Hindlimb muscle (tissue), 1 donor: ENCODE measurements around the gene HIGD1C. TPM values are rescaled to one million over a fixed set of nuclear protein-coding genes. Genes with fewer than 3 reads are reported as not detected.
"Not testable (repeated sequence)": the region's sequence is repeated elsewhere in the genome, so short reads cannot be mapped to it uniquely, and the experiment has no call there.

Source experiments
- DNase-seq: peaks from one replicate; pipeline ENCODE4 v3.0.0-alpha.2; 2013
- polyA plus RNA-seq: library from polyadenylated mRNA; unstranded; fragments of 120-200 nt; gene quantifications from one replicate; pipeline ENCODE4 v1.2.1, GENCODE V29; 2013; ENCODE audit not compliant: insufficient read length

HIGD1C gene
- polyA plus RNA-seq, 1 donor, result not detected

GRCh38 chr12:50934371-50934851, 17.9 kb upstream of the HIGD1C start:
- no peak for DNase-seq

GRCh38 chr12:50934981-50935807, 17.1 kb upstream of the HIGD1C start:
- DNase-seq, result no peak

GRCh38 chr12:50936821-50937530, 15.4 kb upstream of the HIGD1C start:
- no peak for DNase-seq

- DNase-seq, result no peak
Measured at GRCh38 chr12:50937653-50938052, 14.7 kb upstream of the HIGD1C start.

GRCh38 chr12:50947933-50948626, 4.3 kb upstream of the HIGD1C start:
- no peak for DNase-seq

- no peak for DNase-seq
Measured at GRCh38 chr12:50948798-50949197, 3.5 kb upstream of the HIGD1C start.

- DNase-seq, result no peak
Measured at GRCh38 chr12:50949801-50950302, 2.5 kb upstream of the HIGD1C start.

GRCh38 chr12:50951112-50951511, 1.2 kb upstream of the HIGD1C start:
- DNase-seq, result no peak

GRCh38 chr12:50953047-50953446, 703 bp downstream of the HIGD1C start:
- DNase-seq, result no peak

- not testable (repeated sequence) for DNase-seq
Measured at GRCh38 chr12:50954789-50955188, 2.4 kb downstream of the HIGD1C start.

- no peak for DNase-seq
Measured at GRCh38 chr12:50955288-50955687, 2.9 kb downstream of the HIGD1C start.

GRCh38 chr12:50955697-50956096, 3.4 kb downstream of the HIGD1C start:
- DNase-seq, result no peak

GRCh38 chr12:50960130-50960529, 7.8 kb downstream of the HIGD1C start:
- DNase-seq, result no peak

- DNase-seq, result no peak
Measured at GRCh38 chr12:50961708-50962107, 9.4 kb downstream of the HIGD1C start.

GRCh38 chr12:50964432-50964831, 12.1 kb downstream of the HIGD1C start:
- no peak for DNase-seq

- DNase-seq, result no peak
Measured at GRCh38 chr12:50971946-50972345, 19.6 kb downstream of the HIGD1C start.

- DNase-seq, result no peak
Measured at GRCh38 chr12:50979369-50980052, 27.2 kb downstream of the HIGD1C start.

- no peak for DNase-seq
Measured at GRCh38 chr12:50980545-50980944, 28.2 kb downstream of the HIGD1C start.

GRCh38 chr12:50981319-50982239, 29.2 kb downstream of the HIGD1C start:
- no peak for DNase-seq

- DNase-seq, result no peak
Measured at GRCh38 chr12:50984586-50985298, 32.4 kb downstream of the HIGD1C start.

GRCh38 chr12:50985322-50985721, 33.0 kb downstream of the HIGD1C start:
- peak; percentile 84 for DNase-seq
